Measurements from ENCODE around the gene CA5B.

DNA sequence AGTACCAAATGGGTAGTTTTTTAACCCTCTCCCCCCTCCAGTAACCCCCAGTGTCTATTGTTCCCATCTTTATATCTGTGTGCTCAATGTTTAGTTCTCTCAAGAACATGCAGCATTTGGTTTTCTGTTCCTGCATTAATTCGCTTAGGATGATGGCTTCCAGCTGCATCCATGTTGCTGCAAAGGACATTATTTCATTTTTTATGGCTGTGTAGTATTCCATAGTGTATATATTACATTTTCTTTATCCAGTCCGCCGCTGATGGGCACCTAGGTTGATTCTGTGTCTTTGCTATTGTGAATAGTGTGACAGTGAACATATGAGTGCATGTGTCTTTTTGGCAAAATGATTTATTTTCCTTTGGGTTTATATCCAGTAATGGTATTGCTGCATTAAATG lies 41.6 kb upstream of the CA5B start:
- no peak for TF ChIP-seq CTCF (IDR thresholded peaks at IDR 0.05; ENCODE audit: low read length)
- no peak for TF ChIP-seq EZH2 (IDR thresholded peaks at IDR 0.05; ENCODE audit: borderline replicate concordance, low read length)

Measured in OCI-LY1 (cell line).